KMS-11 (cell line): ENCODE results near the gene AKR7A2.

Experiments used
- H2AFZ ChIP-seq: fragments of 200-600 bp; sonication (generic); 2 replicates; pipeline ENCODE4 v1.6.1; 2016; ENCODE audit warnings: antibody characterized with exemption, mixed run types, low read depth
- H3K27ac ChIP-seq: fragments of 200-600 bp; sonication (generic); 2 replicates; pipeline ENCODE4 v1.6.1; 2016; ENCODE audit warnings: mild to moderate bottlenecking, mixed run types
- H3K27me3 ChIP-seq: fragments of 200-600 bp; sonication (generic); 2 replicates; pipeline ENCODE4 v1.6.1; 2017; ENCODE audit warnings: mild to moderate bottlenecking, low read depth, mixed run types, moderate library complexity; ENCODE audit not compliant: insufficient read depth
- H3K36me3 ChIP-seq: fragments of 200-600 bp; sonication (generic); 2 replicates; pipeline ENCODE4 v1.6.1; 2017; ENCODE audit warnings: mild to moderate bottlenecking, mixed run types; ENCODE audit not compliant: insufficient read depth
- H3K4me1 ChIP-seq: fragments of 200-600 bp; sonication (generic); 2 replicates; pipeline ENCODE4 v1.6.1; 2016; ENCODE audit warnings: mild to moderate bottlenecking, low read depth, mixed run types; ENCODE audit not compliant: poor library complexity, severe bottlenecking
- H3K4me2 ChIP-seq: fragments of 200-600 bp; sonication (generic); 2 replicates; pipeline ENCODE4 v1.7.0; 2016; ENCODE audit warnings: mild to moderate bottlenecking, mixed run types
- H3K4me3 ChIP-seq: fragments of 200-600 bp; sonication (generic); IDR thresholded peaks from 2 replicates; pipeline ENCODE4 v1.6.1; 2017; ENCODE audit warnings: low read depth, low read length, mixed read lengths; ENCODE audit not compliant: insufficient read depth
- H3K79me2 ChIP-seq: fragments of 200-600 bp; sonication (generic); 2 replicates; pipeline ENCODE4 v1.6.1; 2016; ENCODE audit warnings: low read depth, mixed run types; ENCODE audit not compliant: insufficient read depth
- H3K9ac ChIP-seq: fragments of 200-600 bp; sonication (generic); 2 replicates; pipeline ENCODE4 v1.6.1; 2016; ENCODE audit warnings: mild to moderate bottlenecking, mixed run types
- H4K20me1 ChIP-seq: fragments of 200-600 bp; sonication (generic); 2 replicates; pipeline ENCODE4 v1.6.1; 2016; ENCODE audit warnings: mild to moderate bottlenecking, mixed run types; ENCODE audit not compliant: insufficient read depth
- TF ChIP-seq, protein P1 (sequence below): fragments of 200-600 bp; sonication (generic); conservative IDR thresholded peaks from 2 replicates; pipeline ENCODE4 v1.6.1; 2017; ENCODE audit warnings: low read depth, mild to moderate bottlenecking, antibody characterized with exemption, low read length, moderate library complexity, mixed read lengths

The AKR7A2 gene

GRCh38 chr1:19255288-19255687 is 56.7 kb downstream of the AKR7A2 start:
- H3K36me3 ChIP-seq, result no peaks in the 10 kb centered on the region
- peaks cover 14% of the 10 kb centered on the region for H3K4me1 ChIP-seq
- no peak overlapping the region for H3K4me2 ChIP-seq
- H3K4me3 ChIP-seq, result no peak overlapping the region
- TF ChIP-seq, protein P1, sequence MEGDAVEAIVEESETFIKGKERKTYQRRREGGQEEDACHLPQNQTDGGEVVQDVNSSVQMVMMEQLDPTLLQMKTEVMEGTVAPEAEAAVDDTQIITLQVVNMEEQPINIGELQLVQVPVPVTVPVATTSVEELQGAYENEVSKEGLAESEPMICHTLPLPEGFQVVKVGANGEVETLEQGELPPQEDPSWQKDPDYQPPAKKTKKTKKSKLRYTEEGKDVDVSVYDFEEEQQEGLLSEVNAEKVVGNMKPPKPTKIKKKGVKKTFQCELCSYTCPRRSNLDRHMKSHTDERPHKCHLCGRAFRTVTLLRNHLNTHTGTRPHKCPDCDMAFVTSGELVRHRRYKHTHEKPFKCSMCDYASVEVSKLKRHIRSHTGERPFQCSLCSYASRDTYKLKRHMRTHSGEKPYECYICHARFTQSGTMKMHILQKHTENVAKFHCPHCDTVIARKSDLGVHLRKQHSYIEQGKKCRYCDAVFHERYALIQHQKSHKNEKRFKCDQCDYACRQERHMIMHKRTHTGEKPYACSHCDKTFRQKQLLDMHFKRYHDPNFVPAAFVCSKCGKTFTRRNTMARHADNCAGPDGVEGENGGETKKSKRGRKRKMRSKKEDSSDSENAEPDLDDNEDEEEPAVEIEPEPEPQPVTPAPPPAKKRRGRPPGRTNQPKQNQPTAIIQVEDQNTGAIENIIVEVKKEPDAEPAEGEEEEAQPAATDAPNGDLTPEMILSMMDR, result no peak
- H4K20me1 ChIP-seq, result peaks cover 2% of the 10 kb centered on the region; the same call in 1 of the 2 replicates
- no peaks in the 10 kb centered on the region for H3K27me3 ChIP-seq
- no peak overlapping the region for H3K9ac ChIP-seq
- H3K79me2 ChIP-seq, result peaks cover 58% of the 10 kb centered on the region
- H2AFZ ChIP-seq, result no peak overlapping the region
- no peak overlapping the region for H3K27ac ChIP-seq

- Histone ChIP-seq H3K36me3 (no peaks in the 10 kb centered on the region), H4K20me1 (peaks cover 2% of the 10 kb centered on the region; the same call in 1 of the 2 replicates), H3K9ac (no peak overlapping the region), H3K4me1 (peaks cover 23% of the 10 kb centered on the region), H3K4me2 (no peak overlapping the region), H3K27me3 (no peaks in the 10 kb centered on the region), H3K27ac (no peak overlapping the region), H3K4me3 (no peak overlapping the region), H3K79me2 (peaks cover 67% of the 10 kb centered on the region), H2AFZ (no peak overlapping the region)
- TF ChIP-seq, protein P1, result no peak
Observed at GRCh38 chr1:19254416-19254815, 57.5 kb downstream of the AKR7A2 start.
